Suppressor macrophage (primary cell): ENCODE data around the gene PPP1R18.

Source experiments
- DNase-seq, 4 experiments: peaks; one replicate each; pipeline ENCODE4 v3.0.0-alpha.2; 2020 to 2022

Gene PPP1R18

GRCh38 chr6:30689022-30689865 lies 2.8 kb upstream of the PPP1R18 start:
- DNase-seq, result no peak

GRCh38 chr6:30688569-30688968 lies 2.1 kb upstream of the PPP1R18 start:
- no peak for DNase-seq

- peak in 2 of 4 experiments; percentile 32 to 49 for DNase-seq
Observed at GRCh38 chr6:30687659-30688431, 1.4 kb upstream of the PPP1R18 start.

GRCh38 chr6:30686908-30687658 lies 638 bp upstream of the PPP1R18 start:
- peak; percentile 93 to 97 (median 96) for DNase-seq

- peak; percentile 26 to 63 (median 50) for DNase-seq
Observed at GRCh38 chr6:30685157-30686008, 1.1 kb downstream of the PPP1R18 start.

- peak; percentile 62 to 89 (median 82) for DNase-seq
Observed at GRCh38 chr6:30684386-30685156, 1.9 kb downstream of the PPP1R18 start.

GRCh38 chr6:30683980-30684338 lies 2.5 kb downstream of the PPP1R18 start:
- peak in 1 of 4 experiments; percentile 26 for DNase-seq

- peak; percentile 21 to 59 (median 54) for DNase-seq
Observed at GRCh38 chr6:30683183-30683979, 3.1 kb downstream of the PPP1R18 start.

GRCh38 chr6:30682143-30683117 lies 4.0 kb downstream of the PPP1R18 start:
- peak; percentile 89 to 93 (median 92) for DNase-seq

GRCh38 chr6:30681766-30682142 lies 4.7 kb downstream of the PPP1R18 start:
- DNase-seq, result no peak

GRCh38 chr6:30679765-30680535 lies 6.5 kb downstream of the PPP1R18 start:
- DNase-seq, result no peak

GRCh38 chr6:30678964-30679726 lies 7.3 kb downstream of the PPP1R18 start:
- DNase-seq, result peak; percentile 87 to 94 (median 90)

- no peak for DNase-seq
Observed at GRCh38 chr6:30676660-30677285, 9.7 kb downstream of the PPP1R18 start.

GRCh38 chr6:30672445-30673253 lies 13.8 kb downstream of the PPP1R18 start, which contains the start of gene DHX16:
Gene DHX16 (minus strand): TSS chr6:30673006. CDS start chr6:30672841, 165 bp downstream.
- peak; percentile 97 to 99 (median 98) for DNase-seq

GRCh38 chr6:30670760-30671527 lies 15.5 kb downstream of the PPP1R18 start:
- DNase-seq, result no peak
